Globus pallidus (tissue), 1 donor: Measurements from ENCODE around the gene USP19.

Source experiments
- DNase-seq: peaks from one replicate; pipeline ENCODE4 v3.0.0-alpha.2; 2015; ENCODE audit warnings: low spot score

The USP19 gene

DNA sequence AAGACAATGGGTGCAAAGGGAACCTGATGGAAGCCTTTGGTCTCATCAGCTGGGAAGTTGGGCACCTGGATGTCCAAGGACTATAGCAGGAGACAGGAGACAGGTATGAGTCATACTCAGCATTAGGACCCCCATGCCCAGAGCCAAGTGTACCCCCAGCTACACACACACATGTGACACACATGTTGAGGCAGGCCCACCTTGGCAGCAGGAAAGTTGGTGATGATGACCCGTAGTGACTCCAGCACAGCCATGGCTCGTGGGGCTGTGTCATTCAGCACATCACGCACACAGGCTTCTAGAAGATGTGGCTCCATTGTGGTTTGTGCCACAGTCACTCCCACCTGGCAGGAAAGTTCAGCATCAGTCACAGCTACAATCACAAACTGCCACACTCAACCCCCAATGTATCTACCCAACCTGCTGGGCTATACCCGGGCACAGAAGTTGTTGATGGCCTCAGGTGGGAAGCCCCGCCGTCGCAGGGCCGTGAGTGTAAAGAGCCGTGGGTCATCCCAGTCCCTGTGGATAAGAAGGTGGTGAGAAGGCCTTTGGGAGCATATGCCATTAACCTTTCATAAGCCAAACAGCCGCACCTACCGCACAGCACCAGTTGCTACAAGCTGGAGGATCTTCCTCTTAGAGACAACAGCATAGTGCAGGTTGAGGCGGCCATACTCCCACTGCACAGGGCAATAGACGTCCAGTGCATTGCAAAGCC, 21.6 kb downstream of the USP19 start:
- DNase-seq = no peak

DNA sequence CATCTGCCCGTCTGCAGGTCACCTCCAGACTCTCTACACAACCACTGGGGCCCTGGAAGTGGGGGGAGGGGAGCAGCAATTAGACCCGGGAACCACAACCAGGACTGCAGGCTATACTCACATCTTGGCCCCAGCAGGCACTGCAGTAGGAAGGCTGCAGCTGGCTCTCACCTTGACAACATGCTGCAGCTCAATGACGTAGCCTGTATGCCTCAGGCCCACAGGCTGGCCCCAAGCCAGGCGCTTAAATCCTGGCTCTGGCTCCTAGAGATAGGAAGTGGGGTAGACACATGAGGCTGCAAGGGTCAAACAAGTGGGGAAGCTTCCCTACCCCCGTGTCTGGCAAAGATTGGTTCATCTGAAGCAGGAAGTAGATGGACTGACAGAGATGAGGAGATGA, 22.2 kb downstream of the USP19 start:
- no peak for DNase-seq

DNA sequence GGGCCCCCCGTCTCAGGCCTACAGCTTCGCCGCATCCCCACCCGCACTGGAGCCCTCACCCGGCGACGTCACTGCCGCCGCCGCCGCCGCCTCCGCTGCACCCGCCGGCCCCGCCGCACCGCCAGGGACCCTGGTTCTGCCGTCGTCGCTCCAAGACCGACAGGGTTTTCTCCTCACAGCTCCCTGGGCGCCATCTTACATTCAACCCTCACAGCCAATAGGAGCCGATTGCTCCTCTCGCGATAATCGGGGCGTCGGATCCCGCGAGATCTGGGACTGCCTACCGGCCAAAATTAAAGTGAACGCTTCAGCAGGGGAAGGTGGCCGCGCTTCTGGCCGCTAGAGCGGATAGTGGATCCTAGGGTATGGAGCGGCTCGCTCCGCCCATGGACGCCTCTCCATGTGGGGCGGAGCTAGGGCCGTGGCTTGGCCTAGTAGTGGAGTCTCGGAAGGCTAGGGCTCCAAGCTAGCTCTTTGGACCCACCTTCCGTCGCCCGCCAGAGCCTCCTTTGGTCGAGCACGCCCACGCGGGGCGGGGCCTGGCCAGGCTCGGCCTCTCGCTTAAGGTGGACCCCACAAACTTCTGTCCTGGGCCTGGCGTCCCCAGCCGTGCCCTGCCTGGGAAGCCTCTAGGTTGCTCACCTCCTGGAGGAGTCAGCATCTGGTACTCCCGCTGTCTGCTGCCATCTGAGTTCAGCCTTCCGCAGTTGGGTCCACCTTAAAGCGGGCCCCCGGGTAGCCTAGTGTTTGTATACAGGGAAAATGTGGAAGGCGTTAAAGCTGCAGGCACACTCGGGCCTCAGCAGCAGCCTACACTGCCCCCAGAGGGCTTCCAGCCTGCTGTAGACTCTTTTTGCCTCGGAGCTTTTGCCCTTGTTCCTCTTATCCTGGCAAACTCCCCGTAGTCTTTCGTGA, 26.5 kb downstream of the USP19 start, which contains the start of gene QRICH1:
Gene QRICH1 (minus strand): TSS at position 219 of the 915 bp plus-strand sequence. CDS start 17,054 bp downstream, outside the sequence.
- peak; percentile 96 for DNase-seq

DNA sequence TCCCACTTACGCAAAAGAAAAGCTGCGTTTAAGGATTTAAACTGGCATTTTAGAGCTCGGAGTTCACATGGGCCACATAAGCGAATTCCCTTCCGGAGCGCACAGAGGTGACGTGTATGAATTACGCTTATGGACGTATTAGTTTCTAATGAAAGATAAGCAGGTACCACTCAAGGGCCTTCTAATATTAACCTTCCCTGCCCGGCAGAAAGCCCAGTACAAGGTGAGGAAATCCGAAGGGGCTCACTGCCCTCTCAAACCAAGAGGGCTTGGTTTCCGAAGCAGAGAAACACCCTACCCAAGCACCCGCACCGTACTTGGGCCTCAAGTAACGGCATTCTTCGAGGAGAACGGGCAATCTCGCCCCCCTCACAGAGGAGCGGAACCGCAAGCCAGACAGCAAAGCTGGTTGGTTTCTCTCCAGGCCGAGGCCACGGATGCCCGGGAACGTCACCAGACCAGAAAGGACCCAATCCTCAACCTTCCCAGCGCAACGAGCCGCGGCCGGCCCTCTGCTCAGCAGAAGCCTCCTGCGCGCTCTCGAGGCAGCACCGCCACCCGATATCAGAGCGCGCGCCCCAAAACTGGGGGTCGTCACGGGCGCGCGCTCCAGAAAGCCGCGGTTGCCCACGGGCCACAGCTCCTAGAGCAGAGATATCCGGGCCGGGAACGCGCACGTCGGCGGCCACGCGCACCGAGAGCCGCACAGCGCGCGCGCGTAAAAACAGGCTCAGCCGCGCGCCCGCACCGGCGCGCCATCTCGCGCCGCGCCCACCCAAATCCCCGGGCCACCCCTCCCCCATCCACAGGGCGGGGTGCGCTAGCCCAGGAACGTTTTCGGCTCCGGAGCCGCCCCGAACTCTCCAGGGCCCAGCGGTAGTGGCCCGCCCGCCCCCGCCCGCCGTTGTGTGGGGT, 27.4 kb downstream of the USP19 start:
- DNase-seq = peak; percentile 65

DNA sequence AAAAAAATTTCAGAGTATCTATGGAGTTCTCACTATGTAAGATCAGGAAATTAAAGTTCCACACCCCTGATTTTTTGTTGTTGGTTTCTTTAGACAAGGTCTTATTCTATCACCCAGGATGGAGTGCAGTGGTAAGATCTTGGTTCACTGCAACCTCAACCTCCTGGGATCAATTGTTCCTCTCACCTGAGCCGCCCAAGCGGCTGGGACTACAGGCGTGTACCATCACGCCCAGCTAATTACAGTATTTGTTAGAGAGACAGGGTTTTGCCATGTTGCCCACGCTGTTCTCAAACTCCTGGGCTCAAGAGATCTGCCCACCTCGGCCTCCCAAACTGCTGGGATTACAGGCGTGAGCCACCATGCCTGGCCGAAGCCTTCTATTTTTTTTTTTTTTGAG, 39.2 kb downstream of the USP19 start:
- no peak for DNase-seq

DNA sequence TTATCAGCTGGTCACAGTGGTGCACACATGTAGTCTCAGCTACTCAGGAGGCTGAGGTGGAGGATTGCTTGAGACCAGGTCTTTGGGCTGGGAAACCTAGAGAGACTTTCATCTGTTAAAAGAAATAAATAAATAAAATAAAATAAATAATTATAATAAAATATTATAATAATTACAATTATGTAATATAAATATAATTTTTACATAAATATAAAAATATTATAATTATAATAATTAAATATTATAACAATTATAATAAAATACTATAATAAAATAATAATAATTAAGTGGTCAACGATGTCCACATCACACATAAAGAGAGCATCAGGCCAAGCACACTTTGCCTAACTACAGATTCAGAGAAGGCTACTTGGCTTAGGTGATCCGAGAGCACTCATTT, 41.4 kb downstream of the USP19 start:
- DNase-seq = no peak

DNA sequence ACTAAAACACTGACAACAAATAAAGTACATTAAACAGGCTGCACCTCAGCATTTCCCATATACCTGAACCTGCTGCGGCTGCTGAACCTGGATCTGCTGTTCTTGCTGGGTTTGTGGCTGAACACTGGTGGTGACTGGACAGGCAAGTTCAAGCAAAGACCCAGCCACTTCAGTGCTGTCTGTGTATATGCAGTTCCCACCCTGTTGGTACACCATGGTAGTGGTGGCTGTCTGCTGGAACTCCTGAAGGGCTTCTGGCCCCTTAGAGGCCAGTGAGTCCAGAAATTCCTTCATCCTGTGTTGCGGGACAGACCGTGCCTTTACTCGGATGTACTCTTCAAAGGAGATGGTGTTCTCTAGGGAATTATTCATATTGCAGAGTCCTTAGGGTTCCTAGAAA, 44.0 kb downstream of the USP19 start:
- no peak for DNase-seq

DNA sequence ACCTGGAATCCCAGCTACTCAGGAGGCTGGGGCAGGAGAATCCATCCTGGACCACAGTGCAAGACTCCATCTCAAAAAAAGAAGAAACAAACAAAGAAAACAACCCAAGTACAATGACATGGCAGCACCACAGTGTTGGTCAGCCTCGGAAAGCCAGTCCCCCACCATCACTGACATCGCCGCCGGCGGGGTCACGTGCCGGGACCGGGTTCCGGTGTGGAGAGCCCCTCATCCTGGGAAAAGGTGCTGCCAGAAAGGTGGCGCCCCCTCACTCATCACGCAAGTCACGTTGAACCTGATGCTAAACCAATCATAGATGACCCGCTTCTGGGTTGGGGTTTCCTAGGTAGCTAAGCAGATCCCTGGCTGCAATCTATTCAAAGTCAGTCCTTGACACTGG, 44.5 kb downstream of the USP19 start:
- DNase-seq = no peak
